Muscle layer of duodenum (tissue), 2 donors: ENCODE results near the gene POLA1.
A peak's percentile ranks its signal among the peaks of the same experiment; 100 is the strongest.
"Not testable (repeated sequence)": the region's sequence is repeated elsewhere in the genome, so short reads cannot be mapped to it uniquely, and the experiment has no call there.

Experiments
- H3K27ac ChIP-seq: one replicate; pipeline ENCODE4 v1.7.0; 2013; ENCODE audit warnings: mild to moderate bottlenecking, low read length
- H3K27me3 ChIP-seq: one replicate; pipeline ENCODE4 v1.7.0; 2013; ENCODE audit warnings: low read depth, mild to moderate bottlenecking, control low read depth, low read length
- H3K36me3 ChIP-seq, 2 donors: one replicate each; pipeline ENCODE4 v1.7.0; 2013; ENCODE audit warnings: low read length in 2 of 2, control low read depth in 1 of 2, mild to moderate bottlenecking in 1 of 2; ENCODE audit not compliant: insufficient read depth in 2 of 2, control insufficient read depth in 1 of 2
- H3K4me1 ChIP-seq, 2 donors: one replicate each; pipeline ENCODE4 v1.7.0; 2013; ENCODE audit warnings: low read length in 2 of 2, mild to moderate bottlenecking in 2 of 2, control low read depth in 1 of 2, moderate library complexity in 1 of 2; ENCODE audit not compliant: insufficient read depth in 2 of 2, control insufficient read depth in 1 of 2
- H3K4me3 ChIP-seq, 2 donors: one replicate each; pipeline ENCODE4 v1.7.0; 2013; ENCODE audit warnings: low read length in 2 of 2, low read depth in 1 of 2, mild to moderate bottlenecking in 1 of 2
- H3K9me3 ChIP-seq, 2 donors: one replicate each; pipeline ENCODE4 v1.7.0; 2013; ENCODE audit warnings: low read length in 2 of 2, control low read depth in 1 of 2, mild to moderate bottlenecking in 1 of 2; ENCODE audit not compliant: control insufficient read depth in 1 of 2
- donor health status: healthy.

Gene POLA1

GRCh38 chrX:24693453-24694202 lies at the start of gene POLA1:
Gene POLA1 (plus strand): TSS chrX:24693918. CDS start chrX:24693962, 44 bp downstream.
- Histone ChIP-seq H3K27me3 (no peaks in the 10 kb centered on the region), H3K4me1 (no peaks in the 10 kb centered on the region), H3K36me3 (no peaks in the 10 kb centered on the region), H3K9me3 (no peaks in the 10 kb centered on the region), H3K27ac (peak within 1 kb of the TSS; percentile 39), H3K4me3 (peak within 1 kb of the TSS; percentile 72 to 79)

- Histone ChIP-seq H3K4me3 (peak overlapping the region in 1 of 2 donors; percentile 56), H3K9me3 (no peaks in the 10 kb centered on the region), H3K27me3 (no peaks in the 10 kb centered on the region)
Observed at GRCh38 chrX:24646006-24646405, 47.7 kb upstream of the POLA1 start.

GRCh38 chrX:24646745-24647182 lies 47.0 kb upstream of the POLA1 start:
- peaks cover 0 to 5% of the 10 kb centered on the region in 2 donors for H3K4me1 ChIP-seq
- H3K4me3 ChIP-seq = peak overlapping the region; percentile 56 to 63
- no peak overlapping the region for H3K27ac ChIP-seq

More at GRCh38 chrX:24646006-24646405, 47.7 kb upstream of the POLA1 start:
- Histone ChIP-seq H3K36me3 (no peaks in the 10 kb centered on the region), H3K4me1 (peaks cover 0 to 5% of the 10 kb centered on the region in 2 donors), H3K27ac (no peak overlapping the region)

GRCh38 chrX:24647257-24648058 lies 46.3 kb upstream of the POLA1 start, which contains the start of gene PCYT1B:
Gene PCYT1B (minus strand): TSS chrX:24647347. CDS start chrX:24647105, 242 bp downstream.
- peak within 1 kb of the TSS; percentile 56 to 63 for H3K4me3 ChIP-seq
- H3K27ac ChIP-seq = no peak within 1 kb of the TSS
- H3K27me3 ChIP-seq = no peaks in the 10 kb centered on the region
- no peaks in the 10 kb centered on the region for H3K9me3 ChIP-seq
- peaks cover 0 to 5% of the 10 kb centered on the region in 2 donors for H3K4me1 ChIP-seq
- H3K36me3 ChIP-seq = no peaks in the 10 kb centered on the region

More at GRCh38 chrX:24646745-24647182, 47.0 kb upstream of the POLA1 start:
- Histone ChIP-seq H3K9me3 (no peaks in the 10 kb centered on the region), H3K36me3 (no peaks in the 10 kb centered on the region), H3K27me3 (no peaks in the 10 kb centered on the region)

- Histone ChIP-seq H3K4me1 (peaks cover 0 to 5% of the 10 kb centered on the region in 2 donors), H3K9me3 (no peaks in the 10 kb centered on the region)
Observed at GRCh38 chrX:24648495-24648894, 45.2 kb upstream of the POLA1 start.

GRCh38 chrX:24651783-24652182 lies 41.9 kb upstream of the POLA1 start:
- Histone ChIP-seq H3K36me3 (no peaks in the 10 kb centered on the region), H3K27me3 (no peaks in the 10 kb centered on the region), H3K9me3 (no peaks in the 10 kb centered on the region), H3K27ac (no peak overlapping the region), H3K4me3 (no peak overlapping the region), H3K4me1 (peaks cover 0 to 5% of the 10 kb centered on the region in 2 donors)

More at GRCh38 chrX:24648495-24648894, 45.2 kb upstream of the POLA1 start:
- H3K27ac ChIP-seq = no peak overlapping the region
- H3K4me3 ChIP-seq = no peak overlapping the region
- H3K36me3 ChIP-seq = no peaks in the 10 kb centered on the region
- H3K27me3 ChIP-seq = no peaks in the 10 kb centered on the region

GRCh38 chrX:24655679-24656078 lies 38.0 kb upstream of the POLA1 start:
- H3K36me3 ChIP-seq, H3K27me3 ChIP-seq, H3K4me3 ChIP-seq, H3K27ac ChIP-seq, H3K4me1 ChIP-seq, H3K9me3 ChIP-seq: not testable (repeated sequence)

GRCh38 chrX:24657671-24658386 lies 35.9 kb upstream of the POLA1 start:
- H3K4me3 ChIP-seq = no peak overlapping the region
- no peak overlapping the region for H3K27ac ChIP-seq
- no peaks in the 10 kb centered on the region for H3K4me1 ChIP-seq
- H3K9me3 ChIP-seq = no peaks in the 10 kb centered on the region
- H3K36me3 ChIP-seq = no peaks in the 10 kb centered on the region
- no peaks in the 10 kb centered on the region for H3K27me3 ChIP-seq

- H3K27me3 ChIP-seq = no peaks in the 10 kb centered on the region
- no peaks in the 10 kb centered on the region for H3K36me3 ChIP-seq
- no peak overlapping the region for H3K27ac ChIP-seq
- no peaks in the 10 kb centered on the region for H3K4me1 ChIP-seq
- no peak overlapping the region for H3K4me3 ChIP-seq
- H3K9me3 ChIP-seq = no peaks in the 10 kb centered on the region
Observed at GRCh38 chrX:24658421-24658820, 35.3 kb upstream of the POLA1 start.

GRCh38 chrX:24659106-24659505 lies 34.6 kb upstream of the POLA1 start:
- H3K27me3 ChIP-seq = no peaks in the 10 kb centered on the region
- no peaks in the 10 kb centered on the region for H3K9me3 ChIP-seq
- no peak overlapping the region for H3K27ac ChIP-seq
- H3K36me3 ChIP-seq = no peaks in the 10 kb centered on the region
- no peak overlapping the region for H3K4me3 ChIP-seq
- no peaks in the 10 kb centered on the region for H3K4me1 ChIP-seq

GRCh38 chrX:24659646-24660045 lies 34.1 kb upstream of the POLA1 start:
- Histone ChIP-seq H3K27ac (no peak overlapping the region), H3K36me3 (no peaks in the 10 kb centered on the region), H3K4me1 (no peaks in the 10 kb centered on the region), H3K27me3 (no peaks in the 10 kb centered on the region), H3K9me3 (no peaks in the 10 kb centered on the region), H3K4me3 (no peak overlapping the region)
